K562 (cell line): Measurements from ENCODE around the gene GIGYF1. TPM values are rescaled to one million over a fixed set of nuclear protein-coding genes. Genes with fewer than 3 reads are reported as not detected.

Experiments
- DNMT1 ChIP-seq: fragments of 450-650 bp; IDR thresholded peaks from 2 replicates; pipeline ENCODE4 v1.6.1; 2016; ENCODE audit warnings: antibody characterized with exemption, mild to moderate bottlenecking
- E2F5 ChIP-seq: sonication (generic); formaldehyde crosslinking; IDR thresholded peaks from 2 replicates; pipeline ENCODE4 v1.8.0; 2022; ENCODE audit warnings: mild to moderate bottlenecking, missing genetic modification reagents
- FIP1L1 ChIP-seq: fragments of 200-400 bp; formaldehyde crosslinking; IDR thresholded peaks from 2 replicates; pipeline ENCODE4 v1.6.1; 2018; ENCODE audit warnings: mild to moderate bottlenecking, low read depth, low read length; ENCODE audit not compliant: poor library complexity, severe bottlenecking
- FOXP1 ChIP-seq: sonication (generic); formaldehyde crosslinking; IDR thresholded peaks from 2 replicates; pipeline ENCODE4 v1.8.0; 2022; ENCODE audit warnings: mild to moderate bottlenecking, missing genetic modification reagents
- FOXP4 ChIP-seq: sonication (generic); formaldehyde crosslinking; IDR thresholded peaks from 2 replicates; pipeline ENCODE4 v1.8.0; 2022; ENCODE audit warnings: mild to moderate bottlenecking, missing genetic modification reagents, borderline replicate concordance
- GATA2 ChIP-seq: sonication (generic); formaldehyde crosslinking; IDR thresholded peaks from 2 replicates; pipeline ENCODE4 v1.4.0; 2020; ENCODE audit warnings: mild to moderate bottlenecking, missing genetic modification reagents
- MED1 ChIP-seq: sonication (generic); formaldehyde crosslinking; IDR thresholded peaks from 2 replicates; pipeline ENCODE4 v1.8.1; 2023; ENCODE audit warnings: missing genetic modification reagents, borderline replicate concordance
- PBX2 ChIP-seq, 2 experiments: IDR thresholded peaks in 1 of 2; conservative IDR thresholded peaks in 1 of 2; 2 replicates each; pipeline ENCODE4 v1.6.1; 2016; ENCODE audit warnings: low read depth in 2 of 2, mild to moderate bottlenecking in 1 of 2, missing compliant biosample characterization in 1 of 2, missing genetic modification characterization in 1 of 2, moderate library complexity in 1 of 2
- RBBP5 ChIP-seq: fragments of 200-600 bp; sonication (generic); IDR thresholded peaks from 2 replicates; pipeline ENCODE4 v1.6.1; 2012; ENCODE audit warnings: borderline replicate concordance, mild to moderate bottlenecking, low read length, control low read depth, inconsistent platforms; ENCODE audit not compliant: insufficient read depth, poor library complexity, severe bottlenecking
- SRSF9 ChIP-seq: fragments of 200-400 bp; formaldehyde crosslinking; IDR thresholded peaks from 2 replicates; pipeline ENCODE4 v1.6.1; 2017; ENCODE audit warnings: low read depth, low read length, borderline replicate concordance
- TEAD2 ChIP-seq: fragments of 450-650 bp; IDR thresholded peaks from 2 replicates; pipeline ENCODE4 v1.6.1; 2016; ENCODE audit warnings: missing genetic modification characterization, control low read depth, missing compliant biosample characterization
- ZBTB26 ChIP-seq: fragments of 450-650 bp; formaldehyde crosslinking; IDR thresholded peaks from 2 replicates; pipeline ENCODE4 v1.4.0; 2022; ENCODE audit warnings: missing genetic modification characterization
- ZMIZ1 ChIP-seq, 2 experiments: fragments of 150-350 bp in 1 of 2; IDR thresholded peaks; 2 replicates each; pipeline ENCODE4 v1.6.1; 2012 to 2016; ENCODE audit warnings: low read depth in 2 of 2, low read length in 2 of 2, mild to moderate bottlenecking in 1 of 2, moderate library complexity in 1 of 2
- ZNF165 ChIP-seq: fragments of 250-450 bp; sonication (Bioruptor Pico); IDR thresholded peaks from 2 replicates; pipeline ENCODE4 v1.4.0; 2020; ENCODE audit warnings: borderline replicate concordance
- ZNF436 ChIP-seq: fragments of 250-450, 450-650 bp; sonication (Bioruptor Pico); formaldehyde crosslinking; IDR thresholded peaks from 2 replicates; pipeline ENCODE4 v1.7.0; 2020; ENCODE audit warnings: mild to moderate bottlenecking
- ZNF707 ChIP-seq: fragments of 250-450 bp; sonication (Bioruptor Pico); conservative IDR thresholded peaks from 2 replicates; pipeline ENCODE4 v1.8.0; 2022; ENCODE audit warnings: inconsistent platforms, mild to moderate bottlenecking, moderate library complexity
- ZZZ3 ChIP-seq: fragments of 450-650 bp; IDR thresholded peaks from 2 replicates; pipeline ENCODE4 v1.6.1; 2016; ENCODE audit warnings: antibody characterized with exemption, mild to moderate bottlenecking, moderate library complexity
- polyA plus RNA-seq, 8 experiments: library from polyadenylated mRNA; depleted of rRNA in 4 of 8; stranded (reverse) in 5 of 8; unstranded in 3 of 8; fragments of >200 nt; fragmentation: Nextera tagmentation in 2 of 8; fragmentation: Illumina TruSeq in 1 of 8; extraction: Ambion mirVana in 2 of 8; extraction: Trizol in 1 of 8; gene quantifications; 2 replicates each; pipeline versions ENCODE4 v1.2.1 to v1.2.3, GENCODE V29; 2011 to 2014; ENCODE audit warnings: inconsistent platforms in 1 of 8, missing spikeins in 1 of 8
- total RNA-seq, 7 experiments: library from RNA; depleted of rRNA in 6 of 7; stranded (reverse); fragments of >200 nt in 6 of 7; fragmentation: Illumina TruSeq in 2 of 7; extraction: Trizol in 2 of 7; gene quantifications; 2 replicates each; pipeline versions ENCODE4 v1.2.1 to v1.2.3, GENCODE V29; 2011 to 2021; ENCODE audit warnings: low replicate concordance in 1 of 7

Gene GIGYF1
- total and polyA plus RNA-seq, 9 of the 15 experiments (the other 6 are each of a cell fraction or from before 2014, with no cell fraction given), result 0.56 to 76.2 (median 16.8) TPM

- TF ChIP-seq ZMIZ1 (IDR thresholded peaks at IDR 0.05; ENCODE audit: low read depth in 2 of 2, low read length in 2 of 2) (peak in 1 of 2 experiments; percentile 97; a peak in 2 of 4 replicates), RBBP5 (no peak), DNMT1 (no peak), FOXP4 (CRISPR knock-in tag) (no peak), GATA2 (CRISPR knock-in tag) (peak; percentile 98), FOXP1 (CRISPR knock-in tag) (no peak), ZZZ3 (no peak), FIP1L1 (no peak), TEAD2 (tag) (no peak), ZNF165 (CRISPR knock-in tag) (no peak), ZNF436 (CRISPR knock-in tag) (no peak), MED1 (CRISPR knock-in tag) (no peak), SRSF9 (no peak), E2F5 (no peak), PBX2 (CRISPR knock-in tag; IDR thresholded peaks at IDR 0.05; ENCODE audit: low read depth) (peak; percentile 20; the same call in 1 of the 2 replicates), PBX2 (tag; conservative IDR thresholded peaks at IDR 0.05; ENCODE audit: low read depth) (no peak), ZNF707 (CRISPR knock-in tag) (no peak), ZBTB26 (CRISPR knock-in tag) (0 out of 2 replicates have a peak, but pooled peaks have one; percentile 26)
Observed at GRCh38 chr7:100641463-100641859, 52.6 kb downstream of the GIGYF1 start, which contains the start of gene TFR2 (continued).
